Loucy (cell line): ENCODE data around the gene WWOX.

Experiments used
- H2AFZ ChIP-seq: fragments of 200-600 bp; sonication (generic); 2 replicates; pipeline ENCODE4 v1.6.0; 2016; ENCODE audit warnings: antibody characterized with exemption, mild to moderate bottlenecking, low read length, moderate library complexity
- H3F3A ChIP-seq: fragments of 200-600 bp; 2 replicates; pipeline ENCODE4 v1.6.0; 2016; ENCODE audit warnings: antibody characterized with exemption, low read depth, mild to moderate bottlenecking
- H3K27me3 ChIP-seq: fragments of 200-600 bp; sonication (generic); 2 replicates; pipeline ENCODE4 v1.6.1; 2014; ENCODE audit warnings: low read length, mild to moderate bottlenecking; ENCODE audit not compliant: insufficient read depth, poor library complexity, severe bottlenecking
- H3K36me3 ChIP-seq: fragments of 200-600 bp; sonication (generic); 2 replicates; pipeline ENCODE4 v1.6.1; 2016; ENCODE audit warnings: low read length; ENCODE audit not compliant: insufficient read depth
- H3K4me1 ChIP-seq: fragments of 200-600 bp; sonication (generic); 2 replicates; pipeline ENCODE4 v1.5.1; 2014; ENCODE audit warnings: low read length, mild to moderate bottlenecking; ENCODE audit not compliant: insufficient read depth, poor library complexity, severe bottlenecking
- H3K4me2 ChIP-seq: fragments of 200-600 bp; sonication (generic); 2 replicates; pipeline ENCODE4 v1.6.0; 2014; ENCODE audit warnings: antibody characterized with exemption, low read length, low read depth, mild to moderate bottlenecking; ENCODE audit not compliant: poor library complexity, severe bottlenecking
- H3K4me3 ChIP-seq: fragments of 200-600 bp; sonication (generic); 2 replicates; pipeline ENCODE4 v1.5.1; 2014; ENCODE audit warnings: low read length, mild to moderate bottlenecking, mixed read lengths; ENCODE audit not compliant: poor library complexity, severe bottlenecking
- H3K79me2 ChIP-seq: fragments of 200-600 bp; sonication (generic); 2 replicates; pipeline ENCODE4 v1.6.1; 2014; ENCODE audit warnings: low read length; ENCODE audit not compliant: insufficient read depth
- H3K9ac ChIP-seq: fragments of 200-600 bp; sonication (generic); 2 replicates; pipeline ENCODE4 v1.6.0; 2014; ENCODE audit warnings: mild to moderate bottlenecking, low read depth, low read length, moderate library complexity; ENCODE audit not compliant: poor library complexity, severe bottlenecking
- H3K9me2 ChIP-seq: fragments of 200-600 bp; sonication (generic); replicated peaks from 2 replicates; pipeline ENCODE4 v1.6.1; 2016; ENCODE audit warnings: low read depth, low read length, mixed read lengths
- H3K9me3 ChIP-seq: fragments of 200-600 bp; sonication (generic); 2 replicates; pipeline ENCODE4 v1.6.1; 2014; ENCODE audit warnings: mild to moderate bottlenecking, antibody characterized with exemption, low read length, low read depth; ENCODE audit not compliant: insufficient read depth
- H4K20me1 ChIP-seq: fragments of 200-600 bp; sonication (generic); 2 replicates; pipeline ENCODE4 v1.6.0; 2014; ENCODE audit warnings: antibody characterized with exemption, low read length, mild to moderate bottlenecking; ENCODE audit not compliant: insufficient read depth, poor library complexity, severe bottlenecking
- CTCF ChIP-seq: fragments of 200-600 bp; sonication (generic); conservative IDR thresholded peaks from 2 replicates; pipeline ENCODE4 v1.5.1; 2014; ENCODE audit warnings: mild to moderate bottlenecking, antibody characterized with exemption, low read length
- EZH2phosphoT487 ChIP-seq: fragments of 200-600 bp; IDR thresholded peaks from 2 replicates; pipeline ENCODE4 v1.6.1; 2018; ENCODE audit warnings: antibody characterized with exemption, mild to moderate bottlenecking, moderate library complexity, borderline replicate concordance

Gene WWOX

GRCh38 chr16:78479723-78480122, 380.3 kb downstream of the WWOX start:
- Histone ChIP-seq H3K9me3 (no peaks in the 10 kb centered on the region), H3K9ac (no peak overlapping the region), H3F3A (no peaks in the 10 kb centered on the region), H3K79me2 (no peaks in the 10 kb centered on the region), H3K4me3 (no peak overlapping the region), H4K20me1 (no peaks in the 10 kb centered on the region), H3K4me2 (no peak overlapping the region), H3K27me3 (no peaks in the 10 kb centered on the region), H3K36me3 (no peaks in the 10 kb centered on the region), H3K9me2 (no peaks in the 10 kb centered on the region), H2AFZ (no peak overlapping the region), H3K4me1 (no peaks in the 10 kb centered on the region)
- no peak for TF ChIP-seq CTCF
- no peak for TF ChIP-seq EZH2phosphoT487

GRCh38 chr16:78480588-78480987, 381.1 kb downstream of the WWOX start:
- TF ChIP-seq CTCF (no peak), EZH2phosphoT487 (no peak)
- no peaks in the 10 kb centered on the region for H3K4me1 ChIP-seq

GRCh38 chr16:78483124-78483992, 383.9 kb downstream of the WWOX start:
- Histone ChIP-seq H3K27me3 (no peaks in the 10 kb centered on the region), H3K79me2 (no peaks in the 10 kb centered on the region), H3K4me1 (no peaks in the 10 kb centered on the region), H3K9me3 (no peaks in the 10 kb centered on the region), H3K36me3 (no peaks in the 10 kb centered on the region), H2AFZ (no peak overlapping the region), H3K4me2 (no peak overlapping the region), H3K9me2 (no peaks in the 10 kb centered on the region), H3K9ac (no peak overlapping the region), H3F3A (no peaks in the 10 kb centered on the region), H4K20me1 (no peaks in the 10 kb centered on the region), H3K4me3 (no peak overlapping the region)
- TF ChIP-seq EZH2phosphoT487 (no peak), CTCF (no peak)

More at GRCh38 chr16:78480588-78480987, 381.1 kb downstream of the WWOX start:
- H3F3A ChIP-seq = no peaks in the 10 kb centered on the region
- H3K4me2 ChIP-seq = no peak overlapping the region
- no peaks in the 10 kb centered on the region for H3K9me3 ChIP-seq
- no peaks in the 10 kb centered on the region for H3K36me3 ChIP-seq
- H3K9ac ChIP-seq = no peak overlapping the region
- no peak overlapping the region for H3K4me3 ChIP-seq
- H3K27me3 ChIP-seq = no peaks in the 10 kb centered on the region
- no peak overlapping the region for H2AFZ ChIP-seq
- H3K9me2 ChIP-seq = no peaks in the 10 kb centered on the region
- no peaks in the 10 kb centered on the region for H3K79me2 ChIP-seq
- H4K20me1 ChIP-seq = no peaks in the 10 kb centered on the region
